Measurements from ENCODE around the gene PRCD.

DNA sequence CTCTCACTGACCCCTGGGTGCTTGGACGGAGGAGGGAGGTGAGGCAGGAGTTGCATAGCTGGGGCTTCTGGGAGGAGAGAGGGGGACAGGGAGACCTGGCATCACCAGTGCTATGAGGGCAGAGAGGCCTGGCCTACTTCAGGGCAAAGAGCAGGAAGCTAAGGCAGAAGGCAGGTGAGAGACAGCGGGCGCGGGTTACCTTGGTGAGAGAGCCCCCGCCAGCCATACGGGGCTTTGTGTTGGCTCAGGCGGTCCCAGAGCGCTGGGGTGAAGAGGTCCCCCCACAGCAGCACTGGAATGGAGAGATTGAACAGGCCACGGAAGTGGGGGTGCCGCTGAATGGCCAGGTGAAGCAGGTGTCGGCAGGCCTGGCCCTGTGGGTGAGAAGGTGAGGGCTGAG lies 34.3 kb downstream of the PRCD start:
- TF ChIP-seq, protein P1, sequence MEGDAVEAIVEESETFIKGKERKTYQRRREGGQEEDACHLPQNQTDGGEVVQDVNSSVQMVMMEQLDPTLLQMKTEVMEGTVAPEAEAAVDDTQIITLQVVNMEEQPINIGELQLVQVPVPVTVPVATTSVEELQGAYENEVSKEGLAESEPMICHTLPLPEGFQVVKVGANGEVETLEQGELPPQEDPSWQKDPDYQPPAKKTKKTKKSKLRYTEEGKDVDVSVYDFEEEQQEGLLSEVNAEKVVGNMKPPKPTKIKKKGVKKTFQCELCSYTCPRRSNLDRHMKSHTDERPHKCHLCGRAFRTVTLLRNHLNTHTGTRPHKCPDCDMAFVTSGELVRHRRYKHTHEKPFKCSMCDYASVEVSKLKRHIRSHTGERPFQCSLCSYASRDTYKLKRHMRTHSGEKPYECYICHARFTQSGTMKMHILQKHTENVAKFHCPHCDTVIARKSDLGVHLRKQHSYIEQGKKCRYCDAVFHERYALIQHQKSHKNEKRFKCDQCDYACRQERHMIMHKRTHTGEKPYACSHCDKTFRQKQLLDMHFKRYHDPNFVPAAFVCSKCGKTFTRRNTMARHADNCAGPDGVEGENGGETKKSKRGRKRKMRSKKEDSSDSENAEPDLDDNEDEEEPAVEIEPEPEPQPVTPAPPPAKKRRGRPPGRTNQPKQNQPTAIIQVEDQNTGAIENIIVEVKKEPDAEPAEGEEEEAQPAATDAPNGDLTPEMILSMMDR (IDR thresholded peaks at IDR 0.05): no peak
- no peak for TF ChIP-seq POLR2A (IDR thresholded peaks at IDR 0.05)

All from right lobe of liver (tissue), 4 donors.